Measurements from ENCODE around the gene QARS1.

DNA sequence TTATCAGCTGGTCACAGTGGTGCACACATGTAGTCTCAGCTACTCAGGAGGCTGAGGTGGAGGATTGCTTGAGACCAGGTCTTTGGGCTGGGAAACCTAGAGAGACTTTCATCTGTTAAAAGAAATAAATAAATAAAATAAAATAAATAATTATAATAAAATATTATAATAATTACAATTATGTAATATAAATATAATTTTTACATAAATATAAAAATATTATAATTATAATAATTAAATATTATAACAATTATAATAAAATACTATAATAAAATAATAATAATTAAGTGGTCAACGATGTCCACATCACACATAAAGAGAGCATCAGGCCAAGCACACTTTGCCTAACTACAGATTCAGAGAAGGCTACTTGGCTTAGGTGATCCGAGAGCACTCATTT is 25.3 kb downstream of the QARS1 start:
- TF ChIP-seq, protein P1, sequence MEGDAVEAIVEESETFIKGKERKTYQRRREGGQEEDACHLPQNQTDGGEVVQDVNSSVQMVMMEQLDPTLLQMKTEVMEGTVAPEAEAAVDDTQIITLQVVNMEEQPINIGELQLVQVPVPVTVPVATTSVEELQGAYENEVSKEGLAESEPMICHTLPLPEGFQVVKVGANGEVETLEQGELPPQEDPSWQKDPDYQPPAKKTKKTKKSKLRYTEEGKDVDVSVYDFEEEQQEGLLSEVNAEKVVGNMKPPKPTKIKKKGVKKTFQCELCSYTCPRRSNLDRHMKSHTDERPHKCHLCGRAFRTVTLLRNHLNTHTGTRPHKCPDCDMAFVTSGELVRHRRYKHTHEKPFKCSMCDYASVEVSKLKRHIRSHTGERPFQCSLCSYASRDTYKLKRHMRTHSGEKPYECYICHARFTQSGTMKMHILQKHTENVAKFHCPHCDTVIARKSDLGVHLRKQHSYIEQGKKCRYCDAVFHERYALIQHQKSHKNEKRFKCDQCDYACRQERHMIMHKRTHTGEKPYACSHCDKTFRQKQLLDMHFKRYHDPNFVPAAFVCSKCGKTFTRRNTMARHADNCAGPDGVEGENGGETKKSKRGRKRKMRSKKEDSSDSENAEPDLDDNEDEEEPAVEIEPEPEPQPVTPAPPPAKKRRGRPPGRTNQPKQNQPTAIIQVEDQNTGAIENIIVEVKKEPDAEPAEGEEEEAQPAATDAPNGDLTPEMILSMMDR (IDR thresholded peaks at IDR 0.05) = no peak
- TF ChIP-seq POLR2A (IDR thresholded peaks at IDR 0.05) = no peak

Data from heart left ventricle (tissue), 13 donors.